Activated T-cell treated with anti-CD3 and anti-CD28 coated beads, Interleukin-2, amount 50 U/mL, for 72 hours (primary cell): Measurements from ENCODE around the gene LRFN2. TPM values are rescaled to one million over a fixed set of nuclear protein-coding genes. Genes with fewer than 3 reads are reported as not detected.
A peak's percentile ranks its signal among the peaks of the same experiment; 100 is the strongest.

Experiments used
- ATAC-seq, 2 donors: fragments of 150-1000 bp; cut with Tn5 transposase; replicated peaks in 1 of 2; 2 replicates each; pipeline ENCODE4 v1.10.0; 2021; ENCODE audit warnings: moderate library complexity in 2 of 2, mild to moderate bottlenecking in 1 of 2
- DNase-seq, 2 donors: peaks; one replicate each; pipeline ENCODE4 v3.0.0; 2021 to 2022; ENCODE audit warnings: mixed read lengths in 1 of 2
- H3K27ac Mint-ChIP-seq: one replicate; pipeline ENCODE4 v1.8.0; 2022; ENCODE audit warnings: mild to moderate bottlenecking, moderate library complexity, mixed read lengths
- H3K27me3 Mint-ChIP-seq: one replicate; pipeline ENCODE4 v1.8.0; 2022; ENCODE audit warnings: low read depth, mixed read lengths
- H3K36me3 Mint-ChIP-seq, 2 donors: one replicate each; pipeline ENCODE4 v1.8.0; 2022; ENCODE audit warnings: mixed read lengths in 2 of 2, mild to moderate bottlenecking in 1 of 2; ENCODE audit not compliant: insufficient read depth in 2 of 2
- H3K4me1 Mint-ChIP-seq: one replicate; pipeline ENCODE4 v1.8.0; 2022; ENCODE audit warnings: low read depth, mixed read lengths
- H3K4me3 Mint-ChIP-seq, 2 donors: one replicate each; pipeline ENCODE4 v1.8.0; 2022; ENCODE audit warnings: mild to moderate bottlenecking in 2 of 2, mixed read lengths in 2 of 2, moderate library complexity in 2 of 2
- H3K9me3 Mint-ChIP-seq, 2 donors: one replicate each; pipeline ENCODE4 v1.8.0; 2022; ENCODE audit warnings: mixed read lengths in 2 of 2
- total RNA-seq, 2 donors: library from RNA; stranded (reverse); gene quantifications; one replicate each; pipeline ENCODE4 v1.2.3, GENCODE V29; 2022

The LRFN2 gene
- total RNA-seq, 2 donors from 2014 or later, result 0.12 TPM; not detected in 1

DNA sequence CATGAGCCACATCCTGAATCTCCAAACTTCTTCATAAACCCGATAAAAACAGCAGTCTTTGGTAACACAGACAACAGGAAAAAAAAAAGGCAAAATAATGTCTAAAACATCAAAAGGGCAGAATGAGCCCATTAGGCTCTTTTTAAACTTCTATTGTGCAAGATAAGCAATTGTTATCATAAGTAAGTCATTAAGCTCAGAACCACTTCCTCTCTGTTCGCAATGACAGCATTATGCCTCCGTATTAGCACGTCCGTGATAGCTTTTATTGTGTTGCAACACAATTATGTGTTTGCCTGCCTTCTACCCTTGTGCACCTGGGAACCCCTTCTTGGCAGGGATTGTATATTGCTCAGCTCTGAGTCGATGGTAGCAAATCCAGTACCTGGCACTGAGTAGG lies 147.1 kb downstream of the LRFN2 start:
- Mint-ChIP-seq H3K27me3 (no peaks in the 10 kb centered on the region), H3K9me3 (no peaks in the 10 kb centered on the region), H3K4me1 (peaks cover 11% of the 10 kb centered on the region), H3K27ac (no peak overlapping the region), H3K4me3 (no peak overlapping the region), H3K36me3 (no peaks in the 10 kb centered on the region)
- no peak for DNase-seq
- no peak for ATAC-seq

DNA sequence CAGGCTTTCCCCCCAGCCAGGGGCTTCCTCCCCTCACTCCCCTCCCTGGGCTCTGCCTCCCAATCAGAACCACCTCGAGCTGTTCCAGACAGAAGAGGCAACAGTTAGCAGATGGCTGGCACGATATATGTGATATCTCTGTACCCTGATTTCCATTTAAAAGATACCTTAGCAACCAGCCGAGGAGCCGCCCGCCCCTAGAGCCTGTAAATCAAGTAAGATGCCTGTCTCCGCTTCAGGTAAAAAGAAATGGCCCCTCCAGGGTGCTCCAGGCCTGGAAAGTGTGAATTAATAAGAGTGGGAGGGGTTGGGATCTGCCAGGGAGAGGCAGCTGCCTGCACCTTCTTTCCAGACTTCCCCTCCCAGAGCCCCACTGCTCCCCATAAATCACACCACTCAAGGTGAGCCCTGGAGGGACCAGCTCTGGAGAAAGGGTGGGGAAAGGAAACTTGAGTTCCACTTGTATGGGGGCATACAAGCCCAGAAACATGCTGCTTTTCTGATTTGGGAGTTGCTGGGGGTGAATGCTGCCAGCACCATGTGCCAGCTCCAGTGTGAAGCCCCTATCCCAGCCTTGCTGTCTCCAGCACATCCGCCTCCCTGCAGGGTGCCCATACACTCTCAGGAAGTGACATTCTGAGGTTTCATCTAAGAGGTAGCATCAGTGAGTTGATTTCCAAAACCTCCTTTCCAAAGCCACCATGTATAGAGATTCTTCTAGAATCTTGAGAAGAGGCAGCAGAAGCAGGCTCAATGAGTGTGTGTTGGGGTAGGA lies 148.0 kb downstream of the LRFN2 start:
- ATAC-seq, result no peak
- peaks cover 11% of the 10 kb centered on the region for H3K4me1 Mint-ChIP-seq
- H3K36me3 Mint-ChIP-seq, result no peaks in the 10 kb centered on the region
- H3K27me3 Mint-ChIP-seq, result no peaks in the 10 kb centered on the region
- H3K4me3 Mint-ChIP-seq, result no peak overlapping the region
- H3K9me3 Mint-ChIP-seq, result no peaks in the 10 kb centered on the region
- DNase-seq, result no peak
- H3K27ac Mint-ChIP-seq, result no peak overlapping the region

DNA sequence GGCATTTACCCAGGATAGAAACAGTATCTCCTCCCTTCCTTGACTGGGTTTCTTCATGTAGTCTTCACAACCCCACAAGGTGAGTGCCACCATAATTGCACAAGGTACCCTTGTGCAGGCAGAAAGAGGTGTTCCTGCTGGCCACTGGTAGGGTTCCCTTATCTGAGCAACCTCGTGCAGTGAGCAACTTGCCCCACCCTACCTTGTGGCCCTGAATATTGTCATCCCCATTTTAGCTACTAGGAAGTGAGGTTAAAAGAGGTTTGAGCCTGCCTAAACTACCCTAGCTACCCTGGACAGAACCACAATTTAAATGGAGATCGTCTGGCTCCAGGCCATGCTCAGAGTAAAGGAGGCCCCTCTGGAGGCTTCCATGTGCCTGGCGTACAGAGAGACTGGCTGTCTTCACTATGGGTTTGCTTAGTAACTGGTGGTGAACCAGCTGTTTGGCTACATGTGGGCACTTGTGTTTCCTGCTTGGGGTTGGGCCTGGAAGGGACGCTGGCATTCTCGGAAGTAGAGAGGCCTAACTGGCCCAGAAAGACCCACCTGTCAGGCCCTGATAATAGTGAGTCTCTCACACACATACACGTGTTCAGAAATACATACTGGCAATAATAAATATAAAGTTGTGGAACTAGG lies 148.8 kb downstream of the LRFN2 start:
- no peaks in the 10 kb centered on the region for H3K9me3 Mint-ChIP-seq
- no peaks in the 10 kb centered on the region for H3K27me3 Mint-ChIP-seq
- no peak overlapping the region for H3K4me3 Mint-ChIP-seq
- DNase-seq, result no peak
- H3K27ac Mint-ChIP-seq, result no peak overlapping the region
- H3K36me3 Mint-ChIP-seq, result no peaks in the 10 kb centered on the region
- ATAC-seq, result no peak
- H3K4me1 Mint-ChIP-seq, result peaks cover 11% of the 10 kb centered on the region

DNA sequence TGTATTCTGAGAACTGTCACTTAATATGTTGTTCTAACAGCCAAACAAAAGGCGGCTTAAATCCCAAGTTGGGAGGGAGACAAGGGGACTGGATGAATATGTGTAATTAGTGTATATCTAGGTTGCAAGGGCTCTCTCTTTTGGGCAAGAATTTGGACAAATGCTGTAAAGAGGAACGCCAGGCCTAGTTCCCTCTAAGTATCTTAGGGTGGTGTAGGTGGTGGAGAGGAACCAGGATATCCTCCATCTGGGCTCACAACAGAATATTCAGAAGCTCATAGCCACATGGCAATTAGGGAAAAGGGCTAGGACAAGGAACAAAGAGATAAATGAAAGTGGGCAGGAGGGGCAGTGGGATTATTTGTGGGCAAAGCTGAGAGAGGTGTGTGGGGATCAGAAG lies 149.5 kb downstream of the LRFN2 start:
- ATAC-seq (no peak), DNase-seq (no peak)
- H3K27me3 Mint-ChIP-seq, result no peaks in the 10 kb centered on the region
- no peak overlapping the region for H3K4me3 Mint-ChIP-seq
- H3K4me1 Mint-ChIP-seq, result peaks cover 11% of the 10 kb centered on the region
- no peaks in the 10 kb centered on the region for H3K36me3 Mint-ChIP-seq
- H3K9me3 Mint-ChIP-seq, result no peaks in the 10 kb centered on the region
- no peak overlapping the region for H3K27ac Mint-ChIP-seq

DNA sequence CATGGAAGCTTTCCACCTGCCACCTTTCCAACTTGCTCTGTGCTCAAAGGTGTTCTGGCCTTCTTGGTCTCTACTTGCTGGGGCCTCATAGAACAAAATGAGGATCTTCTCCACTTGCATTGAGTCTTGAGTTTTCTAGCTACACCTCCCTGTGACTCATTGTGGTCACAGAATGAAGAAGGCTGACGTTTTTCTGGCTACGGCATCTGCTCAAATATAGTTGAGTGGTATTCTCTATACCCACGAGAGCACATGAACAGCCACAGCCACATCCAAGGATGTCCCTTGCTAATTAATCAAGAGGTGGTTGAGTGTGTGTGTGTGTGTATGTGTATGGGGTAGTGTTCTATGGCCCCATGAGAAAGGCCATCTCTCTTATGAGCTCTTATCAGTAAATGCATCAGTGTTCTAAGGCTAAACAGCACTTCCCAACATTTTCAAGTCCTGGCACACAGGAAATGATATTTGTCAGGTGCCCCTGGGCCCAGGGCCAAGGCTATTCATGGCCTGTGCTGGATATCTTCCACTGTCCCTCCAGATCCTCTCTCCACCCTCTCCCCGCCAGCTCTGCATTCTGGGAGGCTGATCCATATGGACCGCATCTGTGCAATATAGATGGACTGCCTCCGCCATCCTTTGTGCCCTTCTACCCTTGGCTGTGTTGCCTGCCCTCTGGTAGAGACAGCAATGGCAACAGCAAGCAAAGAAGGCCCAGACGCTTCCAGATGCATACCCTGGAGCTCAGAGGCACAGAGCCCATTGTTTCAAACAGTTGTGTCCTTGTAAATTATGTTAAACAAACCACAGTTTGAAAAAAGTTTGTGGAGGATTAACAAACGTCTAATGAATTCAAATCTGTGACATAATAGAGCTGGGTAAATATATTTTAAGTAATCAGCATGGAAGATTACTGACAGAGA lies 150.2 kb downstream of the LRFN2 start:
- Mint-ChIP-seq H3K27ac (no peak overlapping the region), H3K4me3 (peak overlapping the region in 1 of 2 donors; percentile 11), H3K9me3 (no peaks in the 10 kb centered on the region), H3K27me3 (no peaks in the 10 kb centered on the region), H3K4me1 (peaks cover 11% of the 10 kb centered on the region), H3K36me3 (no peaks in the 10 kb centered on the region)
- ATAC-seq (peak; percentile 91 to 94), DNase-seq (peak; percentile 34 to 36)

DNA sequence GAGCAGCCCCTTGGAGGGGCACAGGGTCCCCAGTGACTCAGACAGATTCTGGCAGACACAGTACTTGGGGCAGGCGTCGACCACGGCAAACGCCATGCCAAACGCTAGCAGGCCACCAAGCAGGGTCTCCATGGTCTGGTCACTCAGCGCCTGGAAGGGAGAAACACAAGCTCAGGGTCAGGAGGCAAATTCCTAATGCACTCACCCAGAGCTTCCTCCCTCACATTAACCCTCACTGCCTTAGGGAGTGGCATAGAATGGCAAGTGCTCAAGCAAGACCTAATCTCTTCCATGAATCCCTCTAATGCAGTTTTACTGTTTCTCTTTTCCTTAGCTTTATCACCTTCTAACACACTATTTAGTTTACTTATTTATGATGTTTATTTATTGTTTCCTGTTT lies 154.2 kb downstream of the LRFN2 start:
- Mint-ChIP-seq H3K9me3 (no peaks in the 10 kb centered on the region), H3K4me3 (no peak overlapping the region), H3K36me3 (no peaks in the 10 kb centered on the region), H3K27me3 (no peaks in the 10 kb centered on the region), H3K27ac (no peak overlapping the region), H3K4me1 (peaks cover 11% of the 10 kb centered on the region)
- no peak for DNase-seq
- ATAC-seq, result no peak

- H3K4me1 Mint-ChIP-seq, result peaks cover 5% of the 10 kb centered on the region
- DNase-seq, result no peak
- no peak overlapping the region for H3K4me3 Mint-ChIP-seq
Observed at GRCh38 chr6:40431706-40432105, 155.5 kb downstream of the LRFN2 start.

GRCh38 chr6:40427196-40427595 lies 160.0 kb downstream of the LRFN2 start:
- Mint-ChIP-seq H3K27me3 (no peaks in the 10 kb centered on the region), H3K4me3 (no peak overlapping the region), H3K9me3 (no peaks in the 10 kb centered on the region), H3K27ac (no peak overlapping the region), H3K4me1 (no peaks in the 10 kb centered on the region), H3K36me3 (no peaks in the 10 kb centered on the region)
- DNase-seq (no peak), ATAC-seq (no peak)

More at GRCh38 chr6:40431706-40432105, 155.5 kb downstream of the LRFN2 start:
- no peaks in the 10 kb centered on the region for H3K9me3 Mint-ChIP-seq
- H3K36me3 Mint-ChIP-seq, result no peaks in the 10 kb centered on the region
- no peak for ATAC-seq
- H3K27me3 Mint-ChIP-seq, result no peaks in the 10 kb centered on the region
- no peak overlapping the region for H3K27ac Mint-ChIP-seq

GRCh38 chr6:40426346-40427066 lies 160.7 kb downstream of the LRFN2 start:
- no peak for DNase-seq
- Mint-ChIP-seq H3K27ac (no peak overlapping the region), H3K4me1 (no peaks in the 10 kb centered on the region), H3K9me3 (no peaks in the 10 kb centered on the region), H3K4me3 (no peak overlapping the region), H3K27me3 (no peaks in the 10 kb centered on the region), H3K36me3 (no peaks in the 10 kb centered on the region)
- no peak for ATAC-seq

DNA sequence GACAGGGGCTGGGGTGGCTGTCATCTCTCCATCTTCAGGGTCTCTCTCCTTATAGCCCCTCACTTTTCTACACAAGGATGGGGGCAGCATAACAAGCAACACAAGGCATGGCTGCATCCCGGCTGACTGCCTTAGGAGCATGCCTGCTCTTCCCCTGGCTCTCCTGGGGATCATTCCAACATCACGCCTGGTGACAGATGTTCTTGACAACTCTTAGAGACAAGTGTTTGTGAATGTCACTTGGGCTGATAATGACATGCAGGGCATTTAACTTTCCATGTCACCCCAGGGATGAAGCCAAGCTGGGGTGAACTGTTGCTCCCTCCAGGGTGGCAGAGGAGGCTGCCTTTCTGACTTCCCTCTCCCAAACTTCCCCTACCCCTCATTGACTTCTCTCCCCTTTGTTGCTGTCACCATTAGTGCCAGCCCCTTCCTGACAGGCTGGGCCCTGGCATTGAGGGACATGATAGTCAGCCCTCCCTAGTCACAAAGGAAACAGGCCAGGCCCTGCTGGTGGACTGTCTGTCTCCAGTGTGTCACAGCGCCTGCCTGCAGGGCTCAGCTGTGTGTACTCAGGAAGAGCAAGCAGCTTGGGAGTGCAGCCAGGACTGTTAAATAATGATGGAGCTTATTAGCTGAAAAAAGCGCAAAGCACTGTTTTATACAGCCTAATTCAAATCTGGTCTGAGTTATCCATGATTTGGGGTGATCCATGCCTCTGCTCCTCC lies 161.8 kb downstream of the LRFN2 start:
- H3K36me3 Mint-ChIP-seq, result no peaks in the 10 kb centered on the region
- H3K4me3 Mint-ChIP-seq, result no peak overlapping the region
- DNase-seq (no peak), ATAC-seq (no peak)
- H3K4me1 Mint-ChIP-seq, result no peaks in the 10 kb centered on the region
- H3K9me3 Mint-ChIP-seq, result no peaks in the 10 kb centered on the region
- no peaks in the 10 kb centered on the region for H3K27me3 Mint-ChIP-seq
- H3K27ac Mint-ChIP-seq, result no peak overlapping the region

- H3K36me3 Mint-ChIP-seq, result no peaks in the 10 kb centered on the region
- no peaks in the 10 kb centered on the region for H3K27me3 Mint-ChIP-seq
- H3K4me1 Mint-ChIP-seq, result peaks cover 5% of the 10 kb centered on the region
- DNase-seq (no peak), ATAC-seq (no peak)
- no peak overlapping the region for H3K4me3 Mint-ChIP-seq
- H3K9me3 Mint-ChIP-seq, result no peaks in the 10 kb centered on the region
- H3K27ac Mint-ChIP-seq, result no peak overlapping the region
Observed at GRCh38 chr6:40422046-40422445, 165.1 kb downstream of the LRFN2 start.
